Tibial nerve (tissue), 4 donors: ENCODE results near the gene ZAR1. TPM values are rescaled to one million over a fixed set of nuclear protein-coding genes. Genes with fewer than 3 reads are reported as not detected.

Source experiments
- DNase-seq, 2 donors: peaks; one replicate each; pipeline ENCODE4 v3.0.0-alpha.2; 2019; ENCODE audit warnings: low spot score in 2 of 2
- H3K27ac ChIP-seq, 4 donors: fragments of 200-600 bp; sonication (generic) in 3 of 4; one replicate each; pipeline ENCODE4 v1.5.1; 2017 to 2019; ENCODE audit warnings: mild to moderate bottlenecking in 1 of 4
- H3K27me3 ChIP-seq, 2 donors: fragments of 200-600 bp; sonication (generic) in 1 of 2; one replicate each; pipeline versions ENCODE4 v1.5.1 to v1.6.0; 2017 to 2019
- H3K36me3 ChIP-seq, 3 donors: fragments of 200-600 bp; sonication (generic); one replicate each; pipeline ENCODE4 v1.5.1; 2018 to 2019
- H3K4me1 ChIP-seq, 4 donors: fragments of 200-600 bp; sonication (generic) in 3 of 4; one replicate each; pipeline ENCODE4 v1.5.1; 2017 to 2019
- H3K4me3 ChIP-seq, 4 donors: fragments of 200-600 bp; sonication (generic) in 3 of 4; one replicate each; pipeline ENCODE4 v1.5.1; 2017 to 2019; ENCODE audit warnings: mild to moderate bottlenecking in 1 of 4, moderate library complexity in 1 of 4
- H3K9me3 ChIP-seq, 4 donors: fragments of 200-600 bp; sonication (generic) in 3 of 4; one replicate each; pipeline ENCODE4 v1.5.1; 2017 to 2019
- CTCF ChIP-seq, 5 experiments: fragments of 200-600 bp in 3 of 5; fragments of 450-650 bp in 2 of 5; sonication (generic) in 3 of 5; IDR thresholded peaks; one replicate each; pipeline ENCODE4 v1.5.1; 2016 to 2019; ENCODE audit warnings: antibody characterized with exemption in 5 of 5, mild to moderate bottlenecking in 3 of 5, moderate library complexity in 2 of 5
- EP300 ChIP-seq, 2 donors: sonication (generic); formaldehyde crosslinking; IDR thresholded peaks; one replicate each; pipeline ENCODE4 v1.6.1; 2017; ENCODE audit warnings: antibody characterized with exemption in 2 of 2, mild to moderate bottlenecking in 1 of 2
- POLR2A ChIP-seq, 2 donors: fragments of 450-650 bp; IDR thresholded peaks; one replicate each; pipeline ENCODE4 v1.6.1; 2017; ENCODE audit warnings: antibody characterized with exemption in 2 of 2, mild to moderate bottlenecking in 2 of 2, moderate library complexity in 2 of 2
- WGBS, 2 donors: methylation state at CpG; one replicate each; pipeline ENCODE4 v1.1.5; 2018; 5-methylcytosine and 5-hydroxymethylcytosine counted together
- total RNA-seq, 4 donors: library from RNA; depleted of rRNA; stranded (reverse); fragments of >200 nt; gene quantifications; one replicate each; pipeline ENCODE4 v1.1.0, GENCODE V29; 2016

ZAR1 gene
- total RNA-seq, 4 donors from 2014 or later: 1.3 TPM; not detected in 3

- Histone ChIP-seq H3K27ac (no peak overlapping the region), H3K9me3 (no peaks in the 10 kb centered on the region), H3K36me3 (peaks cover 2 to 91% (median 29%) of the 10 kb centered on the region in 3 donors), H3K27me3 (no peaks in the 10 kb centered on the region), H3K4me3 (no peak overlapping the region), H3K4me1 (no peaks in the 10 kb centered on the region)
- TF ChIP-seq EP300 (IDR thresholded peaks at IDR 0.05): no peak
- no peak for TF ChIP-seq POLR2A (IDR thresholded peaks at IDR 0.05)
- no peak for TF ChIP-seq CTCF (IDR thresholded peaks at IDR 0.05)
- no peak for DNase-seq
- 77 to 87% methylated on average over 1 of the region's 1 CpG for WGBS, 2 donors
These were observed 36.4 kb downstream of the ZAR1 start for GRCh38 chr4:48526406-48526805.

- no peak for DNase-seq
- no peak overlapping the region for H3K4me3 ChIP-seq
- TF ChIP-seq POLR2A (IDR thresholded peaks at IDR 0.05) (no peak), CTCF (IDR thresholded peaks at IDR 0.05) (no peak), EP300 (IDR thresholded peaks at IDR 0.05) (no peak)
- peaks cover 3 to 75% (median 7%) of the 10 kb centered on the region in 3 donors for H3K36me3 ChIP-seq
- H3K27me3 ChIP-seq: no peaks in the 10 kb centered on the region
- peaks cover 0 to 7% (median 0%) of the 10 kb centered on the region in 4 donors for H3K4me1 ChIP-seq
- no peak overlapping the region for H3K27ac ChIP-seq
- no peaks in the 10 kb centered on the region for H3K9me3 ChIP-seq
These were observed 48.3 kb downstream of the ZAR1 start for GRCh38 chr4:48538358-48538757.

- 89% methylated on average over 3 of the region's 3 CpGs for WGBS, 2 donors
- TF ChIP-seq EP300 (IDR thresholded peaks at IDR 0.05): no peak
- TF ChIP-seq POLR2A (IDR thresholded peaks at IDR 0.05): no peak
- TF ChIP-seq CTCF (IDR thresholded peaks at IDR 0.05): no peak
- peaks cover 0 to 7% (median 0%) of the 10 kb centered on the region in 4 donors for H3K4me1 ChIP-seq
- no peak overlapping the region for H3K27ac ChIP-seq
- peaks cover 4 to 73% (median 16%) of the 10 kb centered on the region in 3 donors for H3K36me3 ChIP-seq
- no peaks in the 10 kb centered on the region for H3K9me3 ChIP-seq
- no peak overlapping the region for H3K4me3 ChIP-seq
- DNase-seq: no peak
- H3K27me3 ChIP-seq: no peaks in the 10 kb centered on the region
These were observed 49.5 kb downstream of the ZAR1 start for GRCh38 chr4:48539597-48539996.

GRCh38 chr4:48542888-48543287 lies 52.8 kb downstream of the ZAR1 start:
- H3K9me3 ChIP-seq: no peaks in the 10 kb centered on the region
- DNase-seq: no peak
- H3K4me3 ChIP-seq: no peak overlapping the region
- no peak overlapping the region for H3K27ac ChIP-seq
- TF ChIP-seq POLR2A (IDR thresholded peaks at IDR 0.05): no peak
- TF ChIP-seq EP300 (IDR thresholded peaks at IDR 0.05): no peak
- no peak for TF ChIP-seq CTCF (IDR thresholded peaks at IDR 0.05)
- WGBS, 2 donors: 94 to 100% methylated on average over 2 of the region's 2 CpGs
- H3K4me1 ChIP-seq: peaks cover 0 to 7% (median 0%) of the 10 kb centered on the region in 4 donors
- no peaks in the 10 kb centered on the region for H3K27me3 ChIP-seq
- peaks cover 4 to 76% (median 10%) of the 10 kb centered on the region in 3 donors for H3K36me3 ChIP-seq

- Histone ChIP-seq H3K36me3 (peaks cover 4 to 85% (median 10%) of the 10 kb centered on the region in 3 donors), H3K9me3 (no peaks in the 10 kb centered on the region), H3K4me1 (peaks cover 0 to under 1% (median 0%) of the 10 kb centered on the region in 4 donors), H3K27ac (no peak overlapping the region), H3K27me3 (no peaks in the 10 kb centered on the region), H3K4me3 (no peak overlapping the region)
- 71 to 74% methylated on average over 3 of the region's 3 CpGs for WGBS, 2 donors
- no peak for DNase-seq
- no peak for TF ChIP-seq EP300 (IDR thresholded peaks at IDR 0.05)
- TF ChIP-seq POLR2A (IDR thresholded peaks at IDR 0.05): no peak
- TF ChIP-seq CTCF (IDR thresholded peaks at IDR 0.05): no peak
These were observed 53.7 kb downstream of the ZAR1 start for GRCh38 chr4:48543796-48544195.

Other genes with a start within 250 kb of the ZAR1 start
- gene TEC, start 220.4 kb upstream of the ZAR1 start, total RNA-seq: 1 to 10 TPM; 3.1 to 8.0 (median 5.0) TPM
- 10 to 100 TPM; 23.4 to 53.8 (median 33.8) TPM for gene SLAIN2, start 148.7 kb upstream of the ZAR1 start, total RNA-seq
- under 1 TPM in 1 of 4 donors, not detected in 3; 0.90 TPM for gene SLC10A4, start 6.9 kb upstream of the ZAR1 start, total RNA-seq